ENCODE measurements around the gene FMO1. TPM values are rescaled to one million over a fixed set of nuclear protein-coding genes. Genes with fewer than 3 reads are reported as not detected.

FMO1 gene
- polyA plus RNA-seq, 1 donor from 2014 or later: not detected

- TF ChIP-seq SMC3 (conservative IDR thresholded peaks at IDR 0.05; ENCODE audit: poor library complexity) (no peak), RAD21 (conservative IDR thresholded peaks at IDR 0.05) (no peak), EZH2 (IDR thresholded peaks at IDR 0.05; ENCODE audit: borderline replicate concordance, insufficient read depth, low read length, poor library complexity, severe bottlenecking) (no peak), MXI1 (conservative IDR thresholded peaks at IDR 0.05; ENCODE audit: poor library complexity, severe bottlenecking) (no peak), REST (IDR thresholded peaks at IDR 0.05; ENCODE audit: borderline replicate concordance) (no peak), POLR2AphosphoS5 (IDR thresholded peaks at IDR 0.05) (no peak), TAF1 (IDR thresholded peaks at IDR 0.05; ENCODE audit: low read depth) (no peak), EP300 (conservative IDR thresholded peaks at IDR 0.05; ENCODE audit: poor library complexity, severe bottlenecking) (no peak)
- TF ChIP-seq, protein P1, sequence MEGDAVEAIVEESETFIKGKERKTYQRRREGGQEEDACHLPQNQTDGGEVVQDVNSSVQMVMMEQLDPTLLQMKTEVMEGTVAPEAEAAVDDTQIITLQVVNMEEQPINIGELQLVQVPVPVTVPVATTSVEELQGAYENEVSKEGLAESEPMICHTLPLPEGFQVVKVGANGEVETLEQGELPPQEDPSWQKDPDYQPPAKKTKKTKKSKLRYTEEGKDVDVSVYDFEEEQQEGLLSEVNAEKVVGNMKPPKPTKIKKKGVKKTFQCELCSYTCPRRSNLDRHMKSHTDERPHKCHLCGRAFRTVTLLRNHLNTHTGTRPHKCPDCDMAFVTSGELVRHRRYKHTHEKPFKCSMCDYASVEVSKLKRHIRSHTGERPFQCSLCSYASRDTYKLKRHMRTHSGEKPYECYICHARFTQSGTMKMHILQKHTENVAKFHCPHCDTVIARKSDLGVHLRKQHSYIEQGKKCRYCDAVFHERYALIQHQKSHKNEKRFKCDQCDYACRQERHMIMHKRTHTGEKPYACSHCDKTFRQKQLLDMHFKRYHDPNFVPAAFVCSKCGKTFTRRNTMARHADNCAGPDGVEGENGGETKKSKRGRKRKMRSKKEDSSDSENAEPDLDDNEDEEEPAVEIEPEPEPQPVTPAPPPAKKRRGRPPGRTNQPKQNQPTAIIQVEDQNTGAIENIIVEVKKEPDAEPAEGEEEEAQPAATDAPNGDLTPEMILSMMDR (IDR thresholded peaks at IDR 0.05; ENCODE audit: poor library complexity, severe bottlenecking): no peak
- H2AFZ ChIP-seq (ENCODE audit: low read depth, low read length): no peak overlapping the region
- H3K79me2 ChIP-seq (replicated peaks; ENCODE audit: insufficient read depth, low read length): no peaks in the 10 kb centered on the region
These were observed 37.9 kb downstream of the FMO1 start for GRCh38 chr1:171286032-171286705.

DNA sequence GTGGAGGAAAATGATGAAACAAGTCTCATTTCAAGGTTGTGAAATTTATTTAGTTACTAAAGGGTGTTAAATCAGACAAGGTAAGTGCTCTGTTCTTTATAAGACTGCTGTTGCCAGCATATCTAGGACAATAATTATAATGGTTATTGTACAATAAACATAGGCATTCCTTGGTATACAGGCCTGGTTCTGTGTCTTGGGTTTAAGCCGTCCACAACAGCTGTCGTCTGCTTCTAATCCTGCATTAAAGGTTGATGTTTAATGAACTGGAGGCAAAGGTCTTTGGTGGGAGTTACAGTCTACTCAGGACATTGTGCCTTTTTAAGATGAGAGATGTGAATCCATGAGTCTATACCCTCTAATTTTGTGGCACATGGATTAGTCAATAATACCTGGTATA, 42.3 kb downstream of the FMO1 start:
- Histone ChIP-seq H3K27me3 (ENCODE audit: insufficient read depth, low read depth, low read length) (no peaks in the 10 kb centered on the region), H3K9ac (ENCODE audit: low read length) (no peak overlapping the region), H2AFZ (ENCODE audit: low read depth, low read length) (no peak overlapping the region), H3K4me3 (ENCODE audit: low read length) (no peak overlapping the region), H3K9me2 (ENCODE audit: insufficient read depth, low read length) (no peaks in the 10 kb centered on the region), H3K36me3 (ENCODE audit: insufficient read depth, low read length) (no peaks in the 10 kb centered on the region), H3K9me3 (ENCODE audit: low read length) (no peaks in the 10 kb centered on the region), H3K79me2 (replicated peaks; ENCODE audit: insufficient read depth, low read length) (no peaks in the 10 kb centered on the region), H3K27ac (ENCODE audit: low read length) (no peak overlapping the region), H4K20me1 (ENCODE audit: insufficient read depth) (no peaks in the 10 kb centered on the region), H3F3A (ENCODE audit: insufficient read depth, low read length, poor library complexity, severe bottlenecking) (no peaks in the 10 kb centered on the region), H3K4me2 (ENCODE audit: low read length) (no peak overlapping the region)
- no peak for TF ChIP-seq EZH2 (IDR thresholded peaks at IDR 0.05; ENCODE audit: borderline replicate concordance, insufficient read depth, low read length, poor library complexity, severe bottlenecking)
- no peak for TF ChIP-seq REST (IDR thresholded peaks at IDR 0.05; ENCODE audit: borderline replicate concordance)
- TF ChIP-seq SMC3 (conservative IDR thresholded peaks at IDR 0.05; ENCODE audit: poor library complexity): no peak
- no peak for TF ChIP-seq MXI1 (conservative IDR thresholded peaks at IDR 0.05; ENCODE audit: poor library complexity, severe bottlenecking)
- TF ChIP-seq EP300 (conservative IDR thresholded peaks at IDR 0.05; ENCODE audit: poor library complexity, severe bottlenecking): no peak
- TF ChIP-seq TAF1 (IDR thresholded peaks at IDR 0.05; ENCODE audit: low read depth): no peak
- TF ChIP-seq POLR2AphosphoS5 (IDR thresholded peaks at IDR 0.05): no peak
- TF ChIP-seq RAD21 (conservative IDR thresholded peaks at IDR 0.05): no peak
- TF ChIP-seq, protein P1 (IDR thresholded peaks at IDR 0.05; ENCODE audit: poor library complexity, severe bottlenecking): no peak

More at GRCh38 chr1:171286032-171286705, 37.9 kb downstream of the FMO1 start:
- Histone ChIP-seq H3K36me3 (ENCODE audit: insufficient read depth, low read length) (no peaks in the 10 kb centered on the region), H3F3A (ENCODE audit: insufficient read depth, low read length, poor library complexity, severe bottlenecking) (no peaks in the 10 kb centered on the region), H3K4me3 (ENCODE audit: low read length) (no peak overlapping the region), H3K9ac (ENCODE audit: low read length) (no peak overlapping the region), H4K20me1 (ENCODE audit: insufficient read depth) (no peaks in the 10 kb centered on the region), H3K27me3 (ENCODE audit: insufficient read depth, low read depth, low read length) (no peaks in the 10 kb centered on the region), H3K9me2 (ENCODE audit: insufficient read depth, low read length) (no peaks in the 10 kb centered on the region), H3K9me3 (ENCODE audit: low read length) (no peaks in the 10 kb centered on the region), H3K4me2 (ENCODE audit: low read length) (no peak overlapping the region), H3K27ac (ENCODE audit: low read length) (no peak overlapping the region)
